GM15510 (cell line): ENCODE results near the gene TFAP2A.

ENCODE experiments used
- POLR2A ChIP-seq: IDR thresholded peaks from 3 replicates; pipeline ENCODE4 v1.6.1; 2011; ENCODE audit warnings: borderline replicate concordance; ENCODE audit not compliant: insufficient read length; ENCODE audit errors: extremely low read depth

The TFAP2A gene

DNA sequence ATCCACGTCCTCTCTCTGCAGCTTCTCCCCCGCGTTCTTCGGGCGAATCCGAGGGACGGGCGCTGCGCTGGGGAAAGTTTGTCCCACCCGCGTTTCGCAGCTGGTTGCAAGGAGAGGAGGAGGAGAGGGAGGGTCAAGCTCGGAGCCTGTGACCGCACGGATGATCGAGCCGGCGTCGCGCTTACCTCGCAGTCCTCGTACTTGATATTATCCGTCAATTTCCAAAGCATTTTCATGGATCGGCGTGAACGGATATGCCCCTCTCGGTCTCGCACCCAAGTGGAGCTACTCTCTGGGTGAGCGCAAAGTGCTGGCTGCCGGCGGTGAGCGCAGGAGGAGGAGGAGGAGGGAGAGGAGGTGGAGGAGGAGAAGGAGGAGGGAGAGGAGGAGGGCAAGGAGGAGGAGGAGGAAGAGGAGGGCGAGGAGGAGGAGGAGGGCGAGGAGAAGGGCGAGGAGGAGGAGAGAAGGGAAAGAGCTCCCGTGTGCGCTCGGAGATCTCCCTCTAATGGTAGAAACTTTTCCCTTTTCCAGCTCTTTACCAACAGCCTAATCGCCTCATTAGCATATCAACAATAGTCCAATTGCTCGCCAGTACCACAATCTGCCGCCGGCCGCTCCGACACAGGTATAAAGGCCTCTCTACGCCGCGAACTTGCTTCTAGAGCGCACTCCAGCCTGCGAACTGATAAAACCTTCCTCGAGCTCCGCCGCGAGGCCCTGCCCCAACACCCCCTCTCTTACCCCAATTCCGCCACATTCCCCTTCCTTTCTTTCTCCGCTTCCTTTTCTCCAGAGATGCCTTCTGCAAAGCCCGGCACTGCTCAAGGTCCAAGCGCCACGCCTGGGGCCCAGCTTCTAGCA lies at the start of gene TFAP2A:
TFAP2A (minus strand) TSS at position 319 of the 861 bp plus-strand sequence; CDS start at position 236, 83 bp downstream.
- no peak for TF ChIP-seq POLR2A

DNA sequence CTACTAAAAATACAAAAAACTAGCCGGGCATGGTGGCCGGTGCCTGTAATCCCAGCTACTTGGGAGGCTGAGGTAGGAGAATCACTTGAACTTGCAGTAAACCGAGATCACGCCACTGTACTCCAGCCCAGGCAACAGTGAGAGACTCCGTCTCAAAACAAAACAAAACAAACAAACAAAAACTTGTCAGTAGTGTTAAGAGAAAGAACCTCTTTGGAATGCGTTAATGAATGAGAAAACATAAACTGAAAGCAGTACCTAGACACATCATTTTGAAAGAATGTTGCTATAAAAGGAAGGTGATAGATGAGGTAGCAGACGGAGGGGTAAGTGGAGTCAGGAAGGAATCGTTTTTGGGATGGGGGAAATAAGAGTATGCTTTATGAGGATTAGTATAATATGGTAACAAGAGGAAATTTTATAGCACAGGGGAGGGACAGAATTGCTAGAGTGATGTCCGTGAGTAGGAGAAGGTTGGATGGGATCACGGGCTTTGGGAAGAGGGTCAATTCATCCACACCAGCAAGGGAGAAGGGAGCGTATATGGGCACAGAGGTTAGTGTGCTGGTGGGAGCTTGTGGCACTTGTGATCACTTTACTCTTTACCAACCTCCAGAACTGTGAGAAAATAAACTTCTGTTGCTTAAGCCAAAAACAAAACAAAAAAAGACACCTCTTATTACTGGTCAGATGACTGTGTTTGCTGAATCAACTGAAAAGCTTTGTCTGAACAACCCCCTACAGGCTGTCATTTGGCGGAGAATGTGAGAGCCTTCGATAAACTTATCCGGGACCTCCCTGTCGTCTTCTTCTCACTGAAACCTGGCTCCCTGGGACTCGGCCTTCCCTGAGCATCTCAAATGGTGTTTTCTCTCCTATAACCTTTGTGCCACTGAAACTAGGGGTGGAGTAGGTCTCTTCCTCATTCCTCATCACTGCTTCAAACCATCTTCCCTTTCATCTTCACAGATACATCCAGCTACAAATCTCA lies 48.9 kb upstream of the TFAP2A start:
- TF ChIP-seq POLR2A = no peak

DNA sequence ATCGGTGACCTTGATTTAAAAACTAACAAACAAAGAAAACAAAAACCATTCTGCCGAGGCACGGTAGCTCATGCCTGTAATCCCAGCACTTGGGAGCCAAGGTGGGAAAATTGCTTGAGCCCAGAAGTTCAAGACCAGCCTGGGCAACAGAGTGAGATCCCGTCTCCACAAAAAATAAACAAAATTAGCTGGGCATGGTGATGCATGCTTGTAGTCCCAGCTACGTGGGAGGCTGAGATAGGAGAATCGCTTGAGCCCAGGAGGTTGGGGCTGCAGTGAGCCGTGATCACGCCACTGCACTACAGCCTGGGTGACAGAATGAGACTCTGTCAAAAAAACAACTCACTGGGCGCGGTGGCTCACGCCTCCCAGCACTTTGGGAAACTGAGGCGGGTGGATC lies 48.2 kb upstream of the TFAP2A start:
- no peak for TF ChIP-seq POLR2A

DNA sequence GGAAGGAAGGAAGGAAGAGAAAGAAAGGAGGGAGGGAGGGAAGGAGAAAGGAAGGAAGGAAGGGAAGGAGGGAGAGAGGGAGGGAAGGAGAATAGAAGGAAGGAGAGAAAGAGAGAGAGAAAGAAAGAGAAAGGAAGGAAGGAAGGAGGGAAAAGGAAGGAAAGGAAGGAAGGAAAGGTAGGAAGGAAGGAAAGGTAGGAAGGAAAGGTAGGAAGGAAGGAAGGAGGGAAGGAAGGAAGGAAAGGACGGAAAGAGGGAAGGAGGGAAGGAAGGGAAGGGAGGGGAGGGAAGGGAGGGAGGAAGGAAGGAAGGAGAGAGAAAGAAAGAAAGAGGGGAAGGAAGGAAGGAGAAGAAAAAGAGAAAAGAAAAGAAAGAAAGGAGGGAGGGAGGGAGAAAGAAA lies 47.0 kb upstream of the TFAP2A start:
- TF ChIP-seq POLR2A = no peak

DNA sequence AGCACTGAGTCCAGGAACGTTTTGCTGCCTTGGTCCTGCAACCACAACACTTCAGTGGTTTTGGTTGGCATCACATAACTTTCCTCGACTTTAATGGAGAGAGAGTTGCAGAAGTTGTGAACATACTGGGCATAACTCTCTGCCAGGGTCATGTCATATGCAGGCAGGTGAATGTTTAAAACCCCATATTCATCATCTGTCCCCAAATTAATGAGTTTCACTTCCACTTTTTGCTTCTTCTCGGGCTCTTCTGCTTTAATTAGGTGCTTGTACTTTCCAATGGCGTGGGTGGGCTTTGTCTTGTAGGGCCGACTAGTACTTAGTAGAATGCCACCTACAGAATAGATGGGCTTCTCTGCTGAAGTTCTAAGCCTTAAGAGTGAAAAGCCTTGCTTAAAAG lies 45.2 kb upstream of the TFAP2A start:
- TF ChIP-seq POLR2A = no peak

DNA sequence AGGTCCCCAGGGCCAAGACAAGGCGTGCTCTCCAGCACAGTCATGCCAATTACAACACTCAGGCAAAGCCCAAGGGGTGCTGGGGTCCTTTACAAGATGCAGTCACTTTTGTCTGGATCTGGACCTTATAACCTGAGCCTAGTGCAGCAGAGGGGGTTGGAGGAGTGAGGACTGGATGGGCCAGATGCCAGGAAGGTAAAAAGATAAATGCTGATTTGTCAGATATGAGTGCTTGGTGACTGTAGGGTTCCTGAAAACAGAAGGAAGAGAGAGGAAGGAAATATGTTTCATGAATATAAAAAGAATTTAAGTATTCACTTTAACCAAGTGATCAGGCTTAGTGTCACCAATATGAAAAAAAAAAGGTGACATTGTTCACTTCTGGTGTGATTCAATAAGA lies 43.4 kb upstream of the TFAP2A start:
- no peak for TF ChIP-seq POLR2A

DNA sequence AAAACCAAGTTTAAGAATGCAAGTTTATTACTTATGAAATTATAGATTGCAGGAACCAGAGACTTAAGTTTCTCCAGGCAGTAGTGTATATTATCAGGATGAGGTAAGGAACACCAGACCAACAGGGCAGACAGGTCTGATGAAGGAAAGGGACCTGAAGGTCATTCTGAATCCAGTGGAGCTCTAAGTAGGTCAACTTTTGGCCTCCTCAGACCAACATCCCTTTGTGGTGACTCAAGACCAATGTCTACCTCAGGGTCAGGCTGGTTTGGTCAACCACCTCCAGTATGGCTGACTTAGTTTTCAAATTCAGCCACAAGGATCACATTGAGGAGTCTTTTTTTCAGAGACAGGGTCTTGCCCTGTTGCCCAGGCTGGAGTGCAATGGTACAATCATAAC lies 38.7 kb upstream of the TFAP2A start:
- no peak for TF ChIP-seq POLR2A

DNA sequence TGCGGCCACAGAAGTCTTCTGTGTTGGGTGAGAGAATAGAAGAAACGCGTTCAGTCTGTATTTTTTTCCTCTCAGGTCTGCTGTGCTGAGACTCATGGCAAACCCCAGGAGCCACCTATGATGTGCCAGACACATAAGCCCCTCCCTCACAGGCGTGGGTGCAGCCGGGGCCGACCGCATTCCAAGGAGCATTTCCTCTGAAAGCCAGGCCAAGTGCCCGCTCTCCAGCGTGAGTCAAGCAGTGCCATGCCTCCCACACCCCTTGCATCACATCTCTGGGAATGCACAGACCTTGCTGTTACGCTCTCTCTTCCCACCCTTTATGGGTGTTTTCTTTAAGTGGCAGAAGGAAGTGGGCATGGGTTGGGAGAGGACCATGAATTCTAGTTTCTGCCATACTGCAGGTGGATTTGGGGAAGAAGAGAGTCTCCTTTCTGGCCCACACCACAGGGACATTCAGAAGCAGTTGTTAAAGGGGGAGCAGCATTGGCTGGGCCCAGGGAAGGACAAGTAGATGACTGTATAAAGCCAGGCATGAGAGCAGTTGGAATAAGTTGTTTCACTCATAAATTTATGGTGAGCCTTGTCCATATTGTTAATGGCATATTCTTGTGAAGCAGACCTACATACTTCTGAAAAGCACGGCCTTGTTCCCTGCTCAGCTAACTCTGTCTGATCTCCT lies 37.1 kb upstream of the TFAP2A start:
- no peak for TF ChIP-seq POLR2A

DNA sequence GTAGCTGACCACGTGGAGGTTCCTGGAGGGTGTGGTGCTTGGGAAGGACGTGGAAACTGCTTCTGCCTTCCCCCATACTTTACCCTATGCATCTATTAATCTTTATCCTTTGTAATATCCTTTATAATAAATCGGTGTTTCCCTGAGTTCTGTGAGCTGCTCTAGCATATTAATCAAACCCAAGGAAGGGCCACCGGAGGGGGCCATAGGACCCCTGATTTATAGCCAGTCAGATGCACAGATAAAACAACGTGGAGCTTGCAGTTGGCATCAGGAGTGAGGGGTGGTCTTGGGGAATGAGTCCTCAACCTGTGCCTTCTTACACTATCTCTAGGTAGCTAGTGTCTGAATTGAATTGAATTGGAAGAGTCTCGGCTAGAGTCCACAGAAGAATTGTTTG lies 36.5 kb upstream of the TFAP2A start:
- no peak for TF ChIP-seq POLR2A

DNA sequence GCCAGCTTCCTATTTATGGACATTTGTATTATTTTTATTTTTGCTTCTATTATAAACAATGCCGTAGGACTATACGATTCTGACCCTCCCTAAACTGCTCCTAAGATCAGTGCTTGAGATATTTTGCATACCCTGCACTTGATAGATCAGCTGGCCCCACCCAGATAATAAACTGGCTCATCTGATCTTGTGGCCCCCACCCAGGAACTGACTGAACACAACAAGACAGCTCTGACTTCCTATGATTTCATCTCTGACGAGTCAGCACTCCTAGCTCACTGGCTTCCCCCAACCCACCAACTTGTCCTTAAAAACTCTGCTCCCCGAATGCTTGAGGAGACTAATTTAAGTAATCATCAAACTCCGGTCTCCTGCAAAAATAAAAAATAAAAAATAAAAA lies 34.9 kb upstream of the TFAP2A start:
- TF ChIP-seq POLR2A = no peak

DNA sequence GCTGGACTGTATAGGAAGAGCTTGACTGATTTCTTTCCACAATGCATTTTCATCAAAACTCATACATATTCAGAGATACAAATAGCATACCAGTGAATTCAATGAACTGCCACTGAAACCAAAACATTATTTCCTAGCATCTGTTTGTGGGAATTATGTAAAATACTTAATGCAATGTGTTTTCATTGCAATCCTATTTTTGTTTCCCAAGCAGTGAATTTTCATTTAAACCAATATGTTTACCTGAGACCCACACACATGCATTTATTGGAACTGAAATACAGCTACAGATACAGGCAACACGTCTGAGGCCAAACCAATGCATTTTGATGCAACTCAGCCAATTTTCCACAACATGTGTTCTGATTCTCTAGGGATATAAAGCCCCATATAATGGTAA lies 33.2 kb upstream of the TFAP2A start:
- TF ChIP-seq POLR2A = no peak

DNA sequence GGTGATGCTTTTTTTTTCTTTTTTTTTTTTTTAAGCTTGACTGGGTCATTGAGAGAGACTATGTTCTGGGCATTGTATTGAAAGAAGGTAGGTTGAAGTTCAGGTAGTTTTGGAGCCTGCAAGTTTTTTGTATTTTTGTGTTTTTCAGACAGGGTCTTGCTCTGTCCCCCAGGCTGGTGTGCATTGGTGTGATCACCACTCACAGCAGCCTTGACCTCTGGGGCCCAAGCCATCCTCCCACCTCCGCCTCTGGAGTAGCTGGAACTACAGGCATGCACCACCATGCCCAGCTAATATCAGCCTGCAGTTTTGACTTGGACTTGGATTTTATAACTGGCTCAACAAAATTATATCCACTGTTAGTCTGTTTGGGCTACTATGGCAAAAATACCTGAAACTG lies 31.7 kb upstream of the TFAP2A start:
- no peak for TF ChIP-seq POLR2A

DNA sequence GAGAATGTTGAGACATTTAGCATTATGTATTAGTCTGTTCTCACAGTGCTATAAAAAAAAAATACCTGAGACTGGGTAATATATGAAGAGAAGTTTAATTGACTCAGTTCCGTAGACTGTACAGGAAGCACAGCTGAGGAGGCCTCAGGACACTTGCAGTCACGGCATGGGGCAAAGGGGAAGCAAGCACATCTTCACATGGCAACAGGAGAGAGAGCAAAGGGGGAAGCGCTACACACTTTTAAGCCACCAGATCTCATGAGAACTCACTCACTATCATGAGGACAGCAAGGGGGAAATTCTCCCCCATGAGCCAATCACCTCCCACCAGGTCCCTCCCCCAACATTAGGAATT lies 26.8 kb upstream of the TFAP2A start:
- TF ChIP-seq POLR2A = no peak

DNA sequence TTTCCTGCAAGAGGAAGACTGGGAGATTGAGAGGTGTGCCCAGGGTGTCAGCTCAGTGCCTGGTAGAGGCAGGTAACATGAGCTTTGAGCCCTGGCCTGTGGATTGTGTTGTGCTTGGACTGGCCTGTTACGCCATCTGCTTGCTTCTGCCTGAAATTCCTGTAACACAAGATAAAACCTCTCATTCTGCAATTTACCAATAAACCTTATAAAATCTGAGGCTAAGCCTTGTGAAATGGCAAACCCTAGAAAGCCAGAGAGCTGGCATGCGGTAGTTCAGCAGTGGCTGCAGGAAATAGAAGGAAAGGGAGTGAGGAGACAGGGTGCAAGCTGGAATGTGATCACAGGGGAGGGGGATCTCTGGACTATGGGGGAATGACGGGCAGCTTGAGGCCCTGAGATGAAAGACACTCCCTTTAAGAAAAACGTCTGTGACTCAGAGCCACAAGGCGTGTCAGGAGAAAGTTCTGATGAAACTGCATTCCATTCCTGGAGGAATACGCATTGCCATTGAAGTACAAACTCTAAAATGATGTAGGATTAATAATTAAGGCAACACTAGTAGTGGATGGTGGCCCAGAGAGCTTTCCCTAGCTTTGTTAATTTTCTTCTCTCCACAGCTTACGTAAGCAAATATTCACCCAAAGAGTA lies 26.3 kb upstream of the TFAP2A start:
- TF ChIP-seq POLR2A = no peak

DNA sequence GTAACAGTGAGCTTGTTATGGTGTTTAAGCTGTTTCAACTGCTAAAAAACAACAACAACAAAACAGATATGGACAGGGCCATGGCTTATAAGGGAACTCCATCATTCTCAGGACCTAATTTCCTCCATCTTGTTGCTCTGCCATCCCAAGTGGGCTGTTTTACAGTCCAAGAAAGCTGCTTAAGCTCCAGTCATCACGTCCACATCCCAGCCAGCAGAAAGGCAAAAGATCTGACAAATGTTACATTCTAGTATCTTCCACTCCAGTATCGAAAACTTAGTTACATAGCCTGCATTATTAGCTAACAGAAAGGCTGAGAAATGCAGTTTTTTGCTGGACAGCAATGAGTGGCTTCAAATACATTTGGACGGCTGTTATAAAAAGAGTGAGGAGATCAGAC lies 23.0 kb upstream of the TFAP2A start:
- TF ChIP-seq POLR2A = no peak

DNA sequence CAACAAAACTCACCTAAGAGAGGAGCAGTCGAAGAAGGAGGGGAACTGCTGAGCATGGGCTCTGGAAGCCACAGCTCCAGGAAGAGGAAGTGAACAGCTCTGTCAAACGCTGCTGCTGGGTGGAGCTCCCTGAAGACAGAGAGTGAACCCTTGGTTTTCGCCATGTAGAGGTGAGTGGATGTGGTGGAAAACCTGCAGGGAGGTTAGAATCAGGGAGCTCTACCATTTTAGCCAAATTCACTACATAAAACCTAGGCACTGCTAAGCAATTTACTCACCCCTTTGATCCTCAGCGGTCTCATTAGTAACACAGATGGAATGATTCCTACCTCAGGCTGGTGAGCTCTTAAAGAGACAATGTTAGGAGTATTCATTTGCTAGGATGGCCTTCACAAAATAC lies 19.4 kb upstream of the TFAP2A start:
- no peak for TF ChIP-seq POLR2A

DNA sequence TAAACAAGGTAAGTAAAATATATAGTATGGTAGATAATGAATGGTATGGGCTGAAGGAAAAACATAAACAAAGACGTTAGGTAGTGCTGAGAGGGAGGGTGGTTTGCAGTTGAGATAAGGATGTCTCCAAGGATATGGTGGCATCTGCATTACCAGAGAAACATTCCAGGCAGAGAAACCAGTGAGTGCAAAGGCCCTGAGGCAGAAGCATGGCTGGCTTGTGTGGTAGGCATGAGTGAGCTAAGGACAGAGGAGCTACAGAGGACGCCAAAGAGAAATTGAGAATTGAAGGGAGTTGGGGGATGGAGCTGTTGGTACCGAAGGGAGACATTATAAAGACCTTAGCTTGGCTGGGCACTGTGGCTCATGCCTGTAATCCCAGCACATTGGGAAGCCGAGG lies 18.4 kb upstream of the TFAP2A start:
- no peak for TF ChIP-seq POLR2A
